GM12872 (cell line): ENCODE results near the gene ZDHHC19.

ENCODE experiments used
- CTCF ChIP-seq: IDR thresholded peaks from 3 replicates; pipeline ENCODE4 v1.5.1; 2011; ENCODE audit warnings: low read depth, mild to moderate bottlenecking, low read length, moderate library complexity; ENCODE audit not compliant: insufficient read depth

ZDHHC19 gene

DNA sequence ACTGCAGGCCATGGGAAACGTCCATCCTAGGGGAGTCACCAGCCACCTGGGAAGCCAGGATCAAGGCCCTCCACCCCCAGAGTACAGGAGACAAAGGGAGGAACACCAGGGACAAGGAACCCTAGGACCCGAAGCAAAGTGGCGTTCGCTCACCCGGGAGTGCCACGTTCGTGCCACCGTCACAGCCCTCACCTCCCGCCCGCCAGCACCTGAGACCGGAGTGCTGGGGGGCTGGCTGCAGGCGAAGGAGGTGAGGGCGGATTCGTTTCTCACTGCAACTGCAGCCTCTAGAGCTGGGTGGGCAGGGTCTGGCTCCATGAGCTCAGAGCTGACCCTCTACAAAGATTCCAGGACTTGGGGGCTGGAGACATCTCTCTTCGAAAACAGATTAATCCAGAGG lies 26.3 kb downstream of the ZDHHC19 start:
- TF ChIP-seq CTCF: no peak

DNA sequence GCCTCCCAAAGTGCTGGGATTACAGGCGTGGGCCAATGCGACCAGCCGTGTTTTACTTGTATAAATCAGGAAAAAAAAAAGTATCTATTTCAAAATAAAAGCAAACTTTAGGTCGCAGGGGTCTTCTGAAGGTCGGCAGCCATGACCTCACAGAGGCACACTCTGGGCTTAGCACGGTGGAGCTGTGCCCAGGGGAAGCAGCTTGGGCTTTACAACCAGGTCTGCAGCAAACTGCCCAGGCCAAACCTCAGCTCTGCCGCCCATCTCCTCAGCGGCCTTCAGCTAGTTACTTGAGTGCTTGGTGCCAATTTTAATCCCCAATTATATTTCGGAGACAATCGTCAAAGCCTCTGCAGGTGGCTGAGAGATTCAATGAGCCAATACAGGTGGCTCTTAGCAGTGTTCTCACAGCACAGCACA lies 30.1 kb downstream of the ZDHHC19 start:
- no peak for TF ChIP-seq CTCF

DNA sequence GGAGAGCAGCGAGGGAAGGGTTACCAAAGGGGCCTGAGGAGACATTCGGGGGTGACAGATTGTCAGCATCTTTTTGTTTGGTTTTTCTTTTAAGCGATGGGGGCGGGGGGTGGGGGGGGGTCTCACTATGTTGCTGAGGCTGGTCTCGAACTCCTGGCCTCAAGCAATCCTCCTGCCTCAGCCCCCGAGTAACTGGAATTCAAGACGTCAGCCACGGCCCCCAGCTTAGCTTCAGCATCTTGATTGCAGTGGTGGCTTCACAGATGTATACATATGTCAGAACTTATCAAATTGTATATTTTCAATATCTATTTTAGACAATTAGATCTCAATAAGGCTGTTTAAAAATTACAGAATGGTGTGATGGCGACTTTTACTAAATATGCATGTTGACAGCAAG lies 30.9 kb downstream of the ZDHHC19 start:
- TF ChIP-seq CTCF: no peak

- TF ChIP-seq CTCF: peak; percentile 41; the same call in 2 of the 3 replicates
Observed at GRCh38 chr3:196179380-196180308, 31.6 kb downstream of the ZDHHC19 start.

DNA sequence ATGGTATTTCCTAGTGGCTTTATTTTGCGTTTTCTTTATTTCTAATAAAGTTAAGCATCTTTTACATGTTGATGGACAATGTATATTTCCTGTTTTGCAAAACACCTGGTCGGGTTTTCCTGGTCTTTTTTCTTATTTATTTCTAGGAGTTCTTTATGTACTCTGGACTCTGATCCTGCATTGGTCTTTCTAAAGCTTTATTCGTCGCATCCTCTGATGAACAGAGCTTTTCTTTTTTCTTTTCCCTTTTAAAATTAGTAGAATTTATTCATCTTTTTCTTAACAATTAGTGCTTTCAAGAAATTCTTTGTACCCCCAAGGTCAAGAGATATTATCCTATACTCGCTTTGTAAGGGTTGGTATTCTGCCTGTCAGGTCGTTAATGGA lies 32.2 kb downstream of the ZDHHC19 start:
- no peak for TF ChIP-seq CTCF

- TF ChIP-seq CTCF: no peak
Observed at GRCh38 chr3:196177967-196178366, 33.2 kb downstream of the ZDHHC19 start.

- no peak for TF ChIP-seq CTCF
Observed at GRCh38 chr3:196177567-196177966, 33.6 kb downstream of the ZDHHC19 start.
